NCI-H82 treated with DMSO at 0.1 percent for 48 hours (cell line): ENCODE results near the gene POLG.

ENCODE experiments used
- DNase-seq: peaks from one replicate; lab custom pipeline; 2025; ENCODE audit not compliant: unreplicated experiment; lab: John Stamatoyannopoulos, UW

Gene POLG

GRCh38 chr15:89356634-89357298, 22.1 kb upstream of the POLG start:
- DNase-seq, result no peak

- no peak for DNase-seq
Measured at GRCh38 chr15:89353991-89354390, 19.4 kb upstream of the POLG start.

- DNase-seq, result no peak
Measured at GRCh38 chr15:89352476-89352875, 17.9 kb upstream of the POLG start.

- DNase-seq, result no peak
Measured at GRCh38 chr15:89349206-89349558, 14.6 kb upstream of the POLG start.

GRCh38 chr15:89346516-89347231, 12.1 kb upstream of the POLG start:
- no peak for DNase-seq

GRCh38 chr15:89345248-89345647, 10.6 kb upstream of the POLG start:
- no peak for DNase-seq

- DNase-seq, result no peak
Measured at GRCh38 chr15:89342840-89343239, 8.2 kb upstream of the POLG start.

GRCh38 chr15:89341316-89342005, 6.8 kb upstream of the POLG start:
- DNase-seq, result no peak

GRCh38 chr15:89340573-89340972, 5.9 kb upstream of the POLG start:
- DNase-seq, result no peak

GRCh38 chr15:89338036-89338435, 3.4 kb upstream of the POLG start:
- DNase-seq, result no peak

- no peak for DNase-seq
Measured at GRCh38 chr15:89335298-89336041, 846 bp upstream of the POLG start.

GRCh38 chr15:89333959-89334509, 590 bp downstream of the POLG start:
- DNase-seq, result no peak

- no peak for DNase-seq
Measured at GRCh38 chr15:89333011-89333860, 1.4 kb downstream of the POLG start.

GRCh38 chr15:89332446-89332845, 2.2 kb downstream of the POLG start:
- no peak for DNase-seq

- DNase-seq, result no peak
Measured at GRCh38 chr15:89330881-89331595, 3.6 kb downstream of the POLG start.

GRCh38 chr15:89330119-89330518, 4.5 kb downstream of the POLG start:
- no peak for DNase-seq

- DNase-seq, result no peak
Measured at GRCh38 chr15:89329329-89330084, 5.1 kb downstream of the POLG start.

GRCh38 chr15:89328398-89329254, 6.0 kb downstream of the POLG start:
- DNase-seq, result no peak
